GM12878 (cell line): ENCODE data around the gene FABP7.

Experiments used
- FOXM1 ChIP-seq: IDR thresholded peaks from 2 replicates; pipeline ENCODE4 v1.6.1; 2012; ENCODE audit warnings: low read depth, mild to moderate bottlenecking, inconsistent platforms, low read length, moderate library complexity
- KDM1A ChIP-seq: fragments of 200-600 bp; sonication (generic); IDR thresholded peaks from 2 replicates; pipeline ENCODE4 v1.6.1; 2016; ENCODE audit warnings: borderline replicate concordance
- MYC ChIP-seq: IDR thresholded peaks from 2 replicates; pipeline ENCODE4 v1.6.1; 2011; ENCODE audit warnings: mild to moderate bottlenecking, low read length, moderate library complexity, inconsistent platforms; ENCODE audit not compliant: insufficient read depth, insufficient replicate concordance, insufficient read length, severe bottlenecking
- POLR2A ChIP-seq: IDR thresholded peaks from 2 replicates; pipeline ENCODE4 v1.6.1; 2011; ENCODE audit warnings: low read depth, mild to moderate bottlenecking, low read length
- POLR2AphosphoS5 ChIP-seq: IDR thresholded peaks from 2 replicates; pipeline ENCODE4 v1.6.1; 2011; ENCODE audit warnings: mild to moderate bottlenecking, low read length, inconsistent platforms
- RAD21 ChIP-seq: IDR thresholded peaks from 2 replicates; pipeline ENCODE4 v1.6.1; 2011; ENCODE audit warnings: mild to moderate bottlenecking, low read depth, low read length, moderate library complexity; ENCODE audit not compliant: insufficient read depth
- RCOR1 ChIP-seq: conservative IDR thresholded peaks from 2 replicates; pipeline ENCODE4 v1.6.1; 2012; ENCODE audit warnings: low read depth, low read length, improper control_type of control experiment
- SMC3 ChIP-seq: IDR thresholded peaks from 2 replicates; pipeline ENCODE4 v1.6.1; 2011; ENCODE audit warnings: low read length, improper control_type of control experiment, borderline replicate concordance
- ZBED1 ChIP-seq: IDR thresholded peaks from 2 replicates; pipeline ENCODE4 v1.6.1; 2016; ENCODE audit warnings: borderline replicate concordance
- ZNF274 ChIP-seq: IDR thresholded peaks from one replicate; pipeline ENCODE4 v1.8.0; 2011; ENCODE audit not compliant: insufficient read length, insufficient read depth
- TF ChIP-seq, protein P1 (sequence below), 3 experiments: IDR thresholded peaks in 2 of 3; conservative IDR thresholded peaks in 1 of 3; 2 replicates each; pipeline ENCODE4 v1.5.1; 2011; ENCODE audit warnings: low read depth in 3 of 3, low read length in 3 of 3, mild to moderate bottlenecking in 3 of 3, control low read depth in 2 of 3, moderate library complexity in 2 of 3, inconsistent platforms in 1 of 3, mixed read lengths in 1 of 3; ENCODE audit not compliant: control insufficient read depth in 2 of 3, insufficient read depth in 1 of 3; ENCODE audit errors: extremely low read depth in 1 of 3
- TF ChIP-seq, protein P2 (sequence below): IDR thresholded peaks from 2 replicates; pipeline ENCODE4 v1.6.1; 2012; ENCODE audit warnings: low read length, inconsistent platforms
- TF ChIP-seq, protein P3 (sequence below): IDR thresholded peaks from 2 replicates; pipeline ENCODE4 v1.6.1; 2011; ENCODE audit warnings: low read depth, low read length, improper control_type of control experiment, borderline replicate concordance
- TF ChIP-seq, protein P4 (sequence below): fragments of 150-350 bp; IDR thresholded peaks from 2 replicates; pipeline ENCODE4 v1.6.1; 2016; ENCODE audit warnings: low read depth, low read length

DNA sequence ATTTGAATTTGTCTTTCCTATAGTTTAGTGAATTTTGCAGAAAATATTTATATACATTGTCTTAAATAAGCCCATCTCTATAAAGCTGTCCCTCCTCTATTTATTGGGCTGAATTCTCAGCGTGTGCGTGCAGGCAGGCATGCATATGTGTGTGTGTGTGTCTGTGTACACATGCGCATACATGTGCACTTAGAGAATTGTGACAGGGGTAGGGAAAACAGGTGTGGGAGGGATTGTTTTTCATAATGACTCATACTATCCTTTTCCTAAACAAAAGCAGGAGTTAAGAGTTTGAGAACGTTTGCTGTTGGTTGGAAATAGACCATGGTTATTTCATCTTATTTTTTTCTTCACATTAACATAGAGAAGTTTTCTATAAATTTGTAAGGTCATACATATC is 43.4 kb upstream of the FABP7 start:
- TF ChIP-seq KDM1A (no peak), POLR2A (no peak), ZBED1 (no peak), RCOR1 (no peak), FOXM1 (no peak), ZNF274 (no peak), SMC3 (no peak), POLR2AphosphoS5 (no peak), MYC (no peak), RAD21 (no peak)
- TF ChIP-seq, protein P1, sequence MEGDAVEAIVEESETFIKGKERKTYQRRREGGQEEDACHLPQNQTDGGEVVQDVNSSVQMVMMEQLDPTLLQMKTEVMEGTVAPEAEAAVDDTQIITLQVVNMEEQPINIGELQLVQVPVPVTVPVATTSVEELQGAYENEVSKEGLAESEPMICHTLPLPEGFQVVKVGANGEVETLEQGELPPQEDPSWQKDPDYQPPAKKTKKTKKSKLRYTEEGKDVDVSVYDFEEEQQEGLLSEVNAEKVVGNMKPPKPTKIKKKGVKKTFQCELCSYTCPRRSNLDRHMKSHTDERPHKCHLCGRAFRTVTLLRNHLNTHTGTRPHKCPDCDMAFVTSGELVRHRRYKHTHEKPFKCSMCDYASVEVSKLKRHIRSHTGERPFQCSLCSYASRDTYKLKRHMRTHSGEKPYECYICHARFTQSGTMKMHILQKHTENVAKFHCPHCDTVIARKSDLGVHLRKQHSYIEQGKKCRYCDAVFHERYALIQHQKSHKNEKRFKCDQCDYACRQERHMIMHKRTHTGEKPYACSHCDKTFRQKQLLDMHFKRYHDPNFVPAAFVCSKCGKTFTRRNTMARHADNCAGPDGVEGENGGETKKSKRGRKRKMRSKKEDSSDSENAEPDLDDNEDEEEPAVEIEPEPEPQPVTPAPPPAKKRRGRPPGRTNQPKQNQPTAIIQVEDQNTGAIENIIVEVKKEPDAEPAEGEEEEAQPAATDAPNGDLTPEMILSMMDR (IDR thresholded peaks at IDR 0.05 in 2 of 3, conservative IDR thresholded peaks at IDR 0.05 in 1 of 3; ENCODE audit: control insufficient read depth in 2 of 3, extremely low read depth in 1 of 3, insufficient read depth in 1 of 3, low read depth in 3 of 3, low read length in 3 of 3) = no peak
- TF ChIP-seq, protein P2, sequence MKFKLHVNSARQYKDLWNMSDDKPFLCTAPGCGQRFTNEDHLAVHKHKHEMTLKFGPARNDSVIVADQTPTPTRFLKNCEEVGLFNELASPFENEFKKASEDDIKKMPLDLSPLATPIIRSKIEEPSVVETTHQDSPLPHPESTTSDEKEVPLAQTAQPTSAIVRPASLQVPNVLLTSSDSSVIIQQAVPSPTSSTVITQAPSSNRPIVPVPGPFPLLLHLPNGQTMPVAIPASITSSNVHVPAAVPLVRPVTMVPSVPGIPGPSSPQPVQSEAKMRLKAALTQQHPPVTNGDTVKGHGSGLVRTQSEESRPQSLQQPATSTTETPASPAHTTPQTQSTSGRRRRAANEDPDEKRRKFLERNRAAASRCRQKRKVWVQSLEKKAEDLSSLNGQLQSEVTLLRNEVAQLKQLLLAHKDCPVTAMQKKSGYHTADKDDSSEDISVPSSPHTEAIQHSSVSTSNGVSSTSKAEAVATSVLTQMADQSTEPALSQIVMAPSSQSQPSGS = no peak
- TF ChIP-seq, protein P3, sequence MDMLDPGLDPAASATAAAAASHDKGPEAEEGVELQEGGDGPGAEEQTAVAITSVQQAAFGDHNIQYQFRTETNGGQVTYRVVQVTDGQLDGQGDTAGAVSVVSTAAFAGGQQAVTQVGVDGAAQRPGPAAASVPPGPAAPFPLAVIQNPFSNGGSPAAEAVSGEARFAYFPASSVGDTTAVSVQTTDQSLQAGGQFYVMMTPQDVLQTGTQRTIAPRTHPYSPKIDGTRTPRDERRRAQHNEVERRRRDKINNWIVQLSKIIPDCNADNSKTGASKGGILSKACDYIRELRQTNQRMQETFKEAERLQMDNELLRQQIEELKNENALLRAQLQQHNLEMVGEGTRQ = no peak
- TF ChIP-seq, protein P4, sequence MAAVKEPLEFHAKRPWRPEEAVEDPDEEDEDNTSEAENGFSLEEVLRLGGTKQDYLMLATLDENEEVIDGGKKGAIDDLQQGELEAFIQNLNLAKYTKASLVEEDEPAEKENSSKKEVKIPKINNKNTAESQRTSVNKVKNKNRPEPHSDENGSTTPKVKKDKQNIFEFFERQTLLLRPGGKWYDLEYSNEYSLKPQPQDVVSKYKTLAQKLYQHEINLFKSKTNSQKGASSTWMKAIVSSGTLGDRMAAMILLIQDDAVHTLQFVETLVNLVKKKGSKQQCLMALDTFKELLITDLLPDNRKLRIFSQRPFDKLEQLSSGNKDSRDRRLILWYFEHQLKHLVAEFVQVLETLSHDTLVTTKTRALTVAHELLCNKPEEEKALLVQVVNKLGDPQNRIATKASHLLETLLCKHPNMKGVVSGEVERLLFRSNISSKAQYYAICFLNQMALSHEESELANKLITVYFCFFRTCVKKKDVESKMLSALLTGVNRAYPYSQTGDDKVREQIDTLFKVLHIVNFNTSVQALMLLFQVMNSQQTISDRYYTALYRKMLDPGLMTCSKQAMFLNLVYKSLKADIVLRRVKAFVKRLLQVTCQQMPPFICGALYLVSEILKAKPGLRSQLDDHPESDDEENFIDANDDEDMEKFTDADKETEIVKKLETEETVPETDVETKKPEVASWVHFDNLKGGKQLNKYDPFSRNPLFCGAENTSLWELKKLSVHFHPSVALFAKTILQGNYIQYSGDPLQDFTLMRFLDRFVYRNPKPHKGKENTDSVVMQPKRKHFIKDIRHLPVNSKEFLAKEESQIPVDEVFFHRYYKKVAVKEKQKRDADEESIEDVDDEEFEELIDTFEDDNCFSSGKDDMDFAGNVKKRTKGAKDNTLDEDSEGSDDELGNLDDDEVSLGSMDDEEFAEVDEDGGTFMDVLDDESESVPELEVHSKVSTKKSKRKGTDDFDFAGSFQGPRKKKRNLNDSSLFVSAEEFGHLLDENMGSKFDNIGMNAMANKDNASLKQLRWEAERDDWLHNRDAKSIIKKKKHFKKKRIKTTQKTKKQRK = no peak
